Measurements from ENCODE around the gene FER. TPM values are rescaled to one million over a fixed set of nuclear protein-coding genes. Genes with fewer than 3 reads are reported as not detected.

Gene FER
- polyA plus RNA-seq, 3 donors, result 2.4 to 14.7 (median 6.2) TPM

DNA sequence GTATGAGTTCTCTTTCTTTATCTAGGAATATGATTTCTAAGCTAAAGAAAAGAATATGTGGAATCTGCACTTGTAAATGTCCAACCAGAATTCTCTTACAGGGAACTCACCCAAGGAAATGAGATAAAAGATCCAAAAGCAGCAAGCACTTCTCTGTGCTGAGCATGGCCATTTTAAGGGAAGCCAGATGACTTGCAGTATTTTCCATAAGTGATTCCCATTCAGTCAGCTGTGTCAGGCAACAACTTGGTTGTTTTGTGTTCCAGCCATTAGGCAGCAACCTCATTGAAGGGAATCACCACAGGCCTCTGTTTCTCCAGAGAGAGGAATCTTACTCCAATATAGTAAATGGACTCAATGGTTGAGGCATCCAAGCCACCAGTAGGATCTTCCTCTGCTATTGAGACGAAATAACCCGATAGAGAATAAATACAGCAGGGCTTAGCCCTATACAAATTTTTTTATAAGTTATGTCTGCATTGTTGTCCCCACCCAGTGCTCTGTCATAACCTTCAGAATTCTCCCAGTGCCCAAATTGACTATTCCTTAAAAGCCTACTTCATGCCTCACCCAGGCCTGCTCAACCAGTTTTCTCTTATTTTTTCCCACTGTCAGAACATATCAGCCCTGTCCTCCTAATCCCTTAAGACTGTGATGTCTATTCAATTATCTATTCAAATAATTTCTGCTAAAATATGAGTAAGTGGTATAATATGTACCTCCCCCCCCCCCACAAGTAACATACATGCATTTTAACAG lies 425.5 kb downstream of the FER start:
- Histone ChIP-seq H3K27me3 (ENCODE audit: control insufficient read depth in 2 of 2, insufficient read depth in 2 of 2, low read length in 2 of 2) (no peaks in the 10 kb centered on the region), H3K4me3 (replicated peaks in 1 of 3; ENCODE audit: low read depth in 2 of 3, low read length in 3 of 3) (no peak overlapping the region), H3K9me3 (replicated peaks in 1 of 2; ENCODE audit: control insufficient read depth in 1 of 2, insufficient read depth in 1 of 2, low read length in 2 of 2) (no peaks in the 10 kb centered on the region), H3K27ac (ENCODE audit: low read depth in 1 of 2, low read length in 2 of 2) (no peak overlapping the region), H4K20me1 (ENCODE audit: insufficient read depth, low read length) (no peaks in the 10 kb centered on the region), H3K4me2 (replicated peaks; ENCODE audit: extremely low read depth, low read length, poor library complexity, severe bottlenecking) (no peak overlapping the region), H3K9ac (ENCODE audit: insufficient read depth, low read length, poor library complexity, severe bottlenecking) (no peak overlapping the region), H3K79me2 (ENCODE audit: insufficient read depth, low read length) (no peaks in the 10 kb centered on the region), H3K4me1 (ENCODE audit: control insufficient read depth in 1 of 2, insufficient read depth in 2 of 2, low read length in 2 of 2) (no peaks in the 10 kb centered on the region), H3K36me3 (replicated peaks in 1 of 2; ENCODE audit: control insufficient read depth in 1 of 2, insufficient read depth in 2 of 2, low read length in 2 of 2) (no peaks in the 10 kb centered on the region), H2AFZ (ENCODE audit: insufficient read depth, low read depth, low read length, poor library complexity, severe bottlenecking) (no peak overlapping the region)
- Mint-ChIP-seq H3K9me3 (peaks cover 0 to 2% (median 0%) of the 10 kb centered on the region in 7 donors), H3K36me3 (peaks cover 1 to 5% of the 10 kb centered on the region in 2 donors), H3K4me1 (no peaks in the 10 kb centered on the region), H3K4me3 (no peak overlapping the region), H3K27ac (no peak overlapping the region), H3K27me3 (ENCODE audit: low read depth in 3 of 3) (peaks cover 0 to 2% (median 0%) of the 10 kb centered on the region in 3 donors)
- no peak for DNase-seq
- TF ChIP-seq, protein P1, sequence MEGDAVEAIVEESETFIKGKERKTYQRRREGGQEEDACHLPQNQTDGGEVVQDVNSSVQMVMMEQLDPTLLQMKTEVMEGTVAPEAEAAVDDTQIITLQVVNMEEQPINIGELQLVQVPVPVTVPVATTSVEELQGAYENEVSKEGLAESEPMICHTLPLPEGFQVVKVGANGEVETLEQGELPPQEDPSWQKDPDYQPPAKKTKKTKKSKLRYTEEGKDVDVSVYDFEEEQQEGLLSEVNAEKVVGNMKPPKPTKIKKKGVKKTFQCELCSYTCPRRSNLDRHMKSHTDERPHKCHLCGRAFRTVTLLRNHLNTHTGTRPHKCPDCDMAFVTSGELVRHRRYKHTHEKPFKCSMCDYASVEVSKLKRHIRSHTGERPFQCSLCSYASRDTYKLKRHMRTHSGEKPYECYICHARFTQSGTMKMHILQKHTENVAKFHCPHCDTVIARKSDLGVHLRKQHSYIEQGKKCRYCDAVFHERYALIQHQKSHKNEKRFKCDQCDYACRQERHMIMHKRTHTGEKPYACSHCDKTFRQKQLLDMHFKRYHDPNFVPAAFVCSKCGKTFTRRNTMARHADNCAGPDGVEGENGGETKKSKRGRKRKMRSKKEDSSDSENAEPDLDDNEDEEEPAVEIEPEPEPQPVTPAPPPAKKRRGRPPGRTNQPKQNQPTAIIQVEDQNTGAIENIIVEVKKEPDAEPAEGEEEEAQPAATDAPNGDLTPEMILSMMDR (IDR thresholded peaks at IDR 0.05), result no peak
- intact Hi-C loops (cut with micrococcal nuclease), result no loop called here
- WGBS (ENCODE audit: insufficient coverage), result 100% methylated on average over 2 of the region's 2 CpGs

DNA sequence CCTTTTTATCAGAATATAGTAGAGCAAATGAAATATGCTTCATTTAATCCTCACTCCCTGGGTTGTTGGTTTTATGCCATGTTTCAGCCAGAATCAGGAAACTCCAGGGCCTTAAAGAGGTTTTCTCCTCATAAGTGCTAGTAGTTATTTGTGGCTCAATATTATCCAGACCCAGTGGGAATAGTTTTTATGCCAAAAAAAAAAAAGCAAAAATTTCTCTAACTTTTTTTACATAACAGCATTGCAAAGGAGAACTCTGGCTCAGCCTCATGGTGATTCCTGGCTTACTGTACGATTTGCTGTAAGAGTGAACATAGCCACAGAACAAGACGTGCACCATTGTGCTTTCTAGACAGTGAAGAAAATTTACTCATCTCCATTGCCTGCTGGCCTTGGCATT lies 429.5 kb downstream of the FER start:
- intact Hi-C loops (cut with micrococcal nuclease), result no loop called here
- H3K9ac ChIP-seq (ENCODE audit: insufficient read depth, low read length, poor library complexity, severe bottlenecking), result no peak overlapping the region
- H3K9me3 ChIP-seq (replicated peaks in 1 of 2; ENCODE audit: control insufficient read depth in 1 of 2, insufficient read depth in 1 of 2, low read length in 2 of 2), result no peaks in the 10 kb centered on the region
- no peaks in the 10 kb centered on the region for H3K27me3 ChIP-seq (ENCODE audit: control insufficient read depth in 2 of 2, insufficient read depth in 2 of 2, low read length in 2 of 2)
- H3K79me2 ChIP-seq (ENCODE audit: insufficient read depth, low read length), result no peaks in the 10 kb centered on the region
- H3K4me3 Mint-ChIP-seq, result no peak overlapping the region
- H3K27ac Mint-ChIP-seq, result no peak overlapping the region
- TF ChIP-seq, protein P1 (IDR thresholded peaks at IDR 0.05), result no peak
- no peaks in the 10 kb centered on the region for H3K4me1 ChIP-seq (ENCODE audit: control insufficient read depth in 1 of 2, insufficient read depth in 2 of 2, low read length in 2 of 2)
- peaks cover 3 to 11% of the 10 kb centered on the region in 2 donors for H3K36me3 Mint-ChIP-seq
- H3K4me3 ChIP-seq (replicated peaks in 1 of 3; ENCODE audit: low read depth in 2 of 3, low read length in 3 of 3), result no peak overlapping the region
- H3K4me1 Mint-ChIP-seq, result no peaks in the 10 kb centered on the region
- no peak overlapping the region for H3K27ac ChIP-seq (ENCODE audit: low read depth in 1 of 2, low read length in 2 of 2)
- no peaks in the 10 kb centered on the region for H3K36me3 ChIP-seq (replicated peaks in 1 of 2; ENCODE audit: control insufficient read depth in 1 of 2, insufficient read depth in 2 of 2, low read length in 2 of 2)
- H3K9me3 Mint-ChIP-seq, result peaks cover 0 to 3% (median 0%) of the 10 kb centered on the region in 7 donors
- H3K27me3 Mint-ChIP-seq (ENCODE audit: low read depth in 3 of 3), result no peaks in the 10 kb centered on the region
- 100% methylated on average over 2 of the region's 2 CpGs for WGBS (ENCODE audit: insufficient coverage)
- no peak overlapping the region for H2AFZ ChIP-seq (ENCODE audit: insufficient read depth, low read depth, low read length, poor library complexity, severe bottlenecking)
- no peak overlapping the region for H3K4me2 ChIP-seq (replicated peaks; ENCODE audit: extremely low read depth, low read length, poor library complexity, severe bottlenecking)
- DNase-seq, result no peak
- no peaks in the 10 kb centered on the region for H4K20me1 ChIP-seq (ENCODE audit: insufficient read depth, low read length)

All from CD14-positive monocyte (primary cell).